Thyroid gland (tissue), 4 donors: ENCODE results near the gene GRIK4. TPM values are rescaled to one million over a fixed set of nuclear protein-coding genes. Genes with fewer than 3 reads are reported as not detected.

Source experiments
- DNase-seq, 2 donors: peaks; one replicate each; pipeline ENCODE4 v3.0.0-alpha.2; 2019
- H3K27ac ChIP-seq, 3 donors: fragments of 200-600 bp; sonication (generic); 1 replicate in 2 of 3; 2 replicates in 1 of 3; pipeline ENCODE4 v1.5.1; 2016 to 2019; ENCODE audit warnings: mild to moderate bottlenecking in 1 of 3, moderate library complexity in 1 of 3
- H3K27me3 ChIP-seq: fragments of 200-600 bp; sonication (generic); one replicate; pipeline ENCODE4 v1.5.1; 2019
- H3K36me3 ChIP-seq, 2 donors: fragments of 200-600 bp; sonication (generic); one replicate each; pipeline ENCODE4 v1.5.1; 2016 to 2019
- H3K4me1 ChIP-seq, 2 donors: fragments of 200-600 bp; sonication (generic); one replicate each; pipeline ENCODE4 v1.5.1; 2017 to 2019
- H3K4me3 ChIP-seq, 3 donors: fragments of 200-600 bp; sonication (generic); replicated peaks in 1 of 3; 1 replicate in 2 of 3; 2 replicates in 1 of 3; pipeline ENCODE4 v1.5.1; 2016; ENCODE audit warnings: mild to moderate bottlenecking in 1 of 3
- H3K9me3 ChIP-seq: fragments of 200-600 bp; sonication (generic); one replicate; pipeline ENCODE4 v1.5.1; 2017
- CTCF ChIP-seq, 6 experiments: fragments of 200-600 bp in 3 of 6; fragments of 450-650 bp in 3 of 6; sonication (generic) in 3 of 6; IDR thresholded peaks; one replicate each; pipeline ENCODE4 v1.5.1; 2016 to 2019; ENCODE audit warnings: antibody characterized with exemption in 6 of 6, mild to moderate bottlenecking in 2 of 6, inconsistent platforms in 1 of 6, moderate library complexity in 1 of 6
- POLR2A ChIP-seq, 2 donors: fragments of 450-650 bp; IDR thresholded peaks; one replicate each; pipeline ENCODE4 v1.6.1; 2017; ENCODE audit warnings: antibody characterized with exemption in 2 of 2, mild to moderate bottlenecking in 2 of 2, moderate library complexity in 1 of 2
- WGBS, 2 donors: methylation state at CpG; one replicate each; pipeline ENCODE4 v1.1.5; 2017; 5-methylcytosine and 5-hydroxymethylcytosine counted together
- intact Hi-C: fragments of 100-400 bp; cut with DNase I; formaldehyde crosslinking; loops from one replicate; pipeline ENCODE4 v1.15.1; 2023
- total RNA-seq, 4 donors: library from RNA; depleted of rRNA; stranded (reverse); fragments of >200 nt; gene quantifications; one replicate each; pipeline ENCODE4 v1.2.3, GENCODE V29; 2016

The GRIK4 gene
- total RNA-seq, 4 donors from 2014 or later = 0.54 to 3.7 (median 0.99) TPM

- no peak overlapping the region for H3K27ac ChIP-seq
- no peak overlapping the region for H3K4me3 ChIP-seq
- no peak for DNase-seq
- intact Hi-C loops = loop anchor here (5.0 kb wide), 1 partner anchor 446 kb away; no protein-coding TSS in a partner anchor
- WGBS, 2 donors = 82% methylated on average over 7 of the region's 7 CpGs
- no peaks in the 10 kb centered on the region for H3K9me3 ChIP-seq
- peaks cover 0 to 13% of the 10 kb centered on the region in 2 donors for H3K4me1 ChIP-seq
- no peaks in the 10 kb centered on the region for H3K27me3 ChIP-seq
- no peaks in the 10 kb centered on the region for H3K36me3 ChIP-seq
- no peak for TF ChIP-seq CTCF (IDR thresholded peaks at IDR 0.05)
- no peak for TF ChIP-seq POLR2A (IDR thresholded peaks at IDR 0.05)
Measured at GRCh38 chr11:120505801-120506425, 5.6 kb upstream of the GRIK4 start.

GRCh38 chr11:120509346-120510053 lies 2.0 kb upstream of the GRIK4 start:
- no peaks in the 10 kb centered on the region for H3K27me3 ChIP-seq
- H3K4me3 ChIP-seq = no peak overlapping the region
- H3K36me3 ChIP-seq = no peaks in the 10 kb centered on the region
- peaks cover 0 to 5% of the 10 kb centered on the region in 2 donors for H3K4me1 ChIP-seq
- intact Hi-C loops = loop anchor here (2.0 to 10.0 kb wide), 4 partner anchors 115 to 443 kb away; no protein-coding TSS in a partner anchor
- no peak for DNase-seq
- WGBS, 2 donors = 82 to 84% methylated on average over 7 of the region's 7 CpGs
- H3K27ac ChIP-seq = no peak overlapping the region
- TF ChIP-seq POLR2A (IDR thresholded peaks at IDR 0.05) (no peak), CTCF (IDR thresholded peaks at IDR 0.05) (no peak)
- H3K9me3 ChIP-seq = no peaks in the 10 kb centered on the region

- Histone ChIP-seq H3K36me3 (no peaks in the 10 kb centered on the region), H3K4me3 (no peak overlapping the region), H3K27me3 (no peaks in the 10 kb centered on the region), H3K4me1 (peaks cover 0 to 5% of the 10 kb centered on the region in 2 donors), H3K9me3 (no peaks in the 10 kb centered on the region), H3K27ac (no peak overlapping the region)
- no peak for DNase-seq
- TF ChIP-seq POLR2A (IDR thresholded peaks at IDR 0.05) = no peak
- TF ChIP-seq CTCF (IDR thresholded peaks at IDR 0.05) = no peak
- intact Hi-C loops = loop anchor here (2.0 to 10.0 kb wide), 3 partner anchors 114 to 297 kb away; no protein-coding TSS in a partner anchor
- WGBS, 2 donors = 62 to 71% methylated on average over 20 of the region's 20 CpGs
Measured at GRCh38 chr11:120510406-120511115, 987 bp upstream of the GRIK4 start.

GRCh38 chr11:120511820-120512738 lies 531 bp downstream of the GRIK4 start:
- Histone ChIP-seq H3K27ac (no peak overlapping the region), H3K4me1 (peaks cover 0 to 5% of the 10 kb centered on the region in 2 donors), H3K4me3 (peak overlapping the region in 1 of 3 donors; percentile 20), H3K9me3 (no peaks in the 10 kb centered on the region), H3K27me3 (no peaks in the 10 kb centered on the region), H3K36me3 (no peaks in the 10 kb centered on the region)
- intact Hi-C loops = loop anchor here (2.0 to 10.0 kb wide), 3 partner anchors 113 to 295 kb away; no protein-coding TSS in a partner anchor
- TF ChIP-seq POLR2A (IDR thresholded peaks at IDR 0.05) = no peak
- TF ChIP-seq CTCF (IDR thresholded peaks at IDR 0.05) = no peak
- 17 to 22% methylated on average over 26 to 31 of the region's 73 CpGs for WGBS, 2 donors
- DNase-seq = no peak
